ENCODE measurements around the gene PM20D2.
"Not testable (repeated sequence)": the region's sequence is repeated elsewhere in the genome, so short reads cannot be mapped to it uniquely, and the experiment has no call there.

Gene PM20D2, protein sequence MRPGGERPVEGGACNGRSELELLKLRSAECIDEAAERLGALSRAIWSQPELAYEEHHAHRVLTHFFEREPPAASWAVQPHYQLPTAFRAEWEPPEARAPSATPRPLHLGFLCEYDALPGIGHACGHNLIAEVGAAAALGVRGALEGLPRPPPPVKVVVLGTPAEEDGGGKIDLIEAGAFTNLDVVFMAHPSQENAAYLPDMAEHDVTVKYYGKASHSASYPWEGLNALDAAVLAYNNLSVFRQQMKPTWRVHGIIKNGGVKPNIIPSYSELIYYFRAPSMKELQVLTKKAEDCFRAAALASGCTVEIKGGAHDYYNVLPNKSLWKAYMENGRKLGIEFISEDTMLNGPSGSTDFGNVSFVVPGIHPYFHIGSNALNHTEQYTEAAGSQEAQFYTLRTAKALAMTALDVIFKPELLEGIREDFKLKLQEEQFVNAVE

GRCh38 chr6:89145956-89146717 is at the start of gene PM20D2:
PM20D2 (plus strand) TSS chr6:89146055; CDS start chr6:89146145, 90 bp downstream.
- Histone ChIP-seq H3K9me3 (ENCODE audit: low read length) (no peaks in the 10 kb centered on the region), H3K27me3 (ENCODE audit: insufficient read depth, low read length) (no peaks in the 10 kb centered on the region), H3K36me3 (ENCODE audit: insufficient read depth, low read length) (peaks cover 2% of the 10 kb centered on the region), H3K4me3 (ENCODE audit: low read length) (peak within 1 kb of the TSS; percentile 48), H3K4me1 (ENCODE audit: insufficient read depth, low read length) (peaks cover 3% of the 10 kb centered on the region), H2AFZ (ENCODE audit: low read depth, low read length) (peak within 1 kb of the TSS; percentile 76)

- Histone ChIP-seq H3K9me3 (ENCODE audit: low read length) (no peaks in the 10 kb centered on the region), H2AFZ (ENCODE audit: low read depth, low read length) (no peak overlapping the region), H3K4me3 (ENCODE audit: low read length) (no peak overlapping the region), H3K4me1 (ENCODE audit: insufficient read depth, low read length) (no peaks in the 10 kb centered on the region), H3K27me3 (ENCODE audit: insufficient read depth, low read length) (no peaks in the 10 kb centered on the region), H3K36me3 (ENCODE audit: insufficient read depth, low read length) (peaks cover 45% of the 10 kb centered on the region)
Observed at GRCh38 chr6:89098461-89098860, 47.4 kb upstream of the PM20D2 start.

DNA sequence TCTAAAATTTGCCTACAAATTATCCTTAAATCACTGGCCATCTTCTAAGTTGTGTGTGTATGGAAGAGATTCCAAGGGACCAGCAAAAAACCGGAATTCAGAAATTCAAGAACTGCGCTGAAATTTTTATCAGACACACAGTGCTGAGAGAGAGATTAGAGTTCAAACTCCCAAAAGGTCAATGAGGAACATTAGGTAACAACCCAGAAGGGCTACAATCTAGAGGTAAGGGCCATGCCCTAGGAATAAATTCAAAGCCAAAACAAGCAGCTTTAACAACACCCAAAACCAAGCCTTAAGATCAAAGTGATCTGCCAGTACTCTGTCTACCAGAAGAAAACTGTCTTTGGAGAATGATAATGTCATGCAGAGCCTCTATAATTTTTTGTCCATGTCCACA is 45.7 kb upstream of the PM20D2 start:
- Histone ChIP-seq H3K36me3 (ENCODE audit: insufficient read depth, low read length) (peaks cover 52% of the 10 kb centered on the region), H2AFZ (ENCODE audit: low read depth, low read length) (no peak overlapping the region), H3K9me3 (ENCODE audit: low read length) (no peaks in the 10 kb centered on the region), H3K27me3 (ENCODE audit: insufficient read depth, low read length) (no peaks in the 10 kb centered on the region), H3K4me3 (ENCODE audit: low read length) (no peak overlapping the region), H3K4me1 (ENCODE audit: insufficient read depth, low read length) (no peaks in the 10 kb centered on the region)

- H3K4me3 ChIP-seq (ENCODE audit: low read length) = no peak overlapping the region
- peaks cover 17% of the 10 kb centered on the region for H3K36me3 ChIP-seq (ENCODE audit: insufficient read depth, low read length)
Observed at GRCh38 chr6:89110284-89110683, 35.6 kb upstream of the PM20D2 start.

DNA sequence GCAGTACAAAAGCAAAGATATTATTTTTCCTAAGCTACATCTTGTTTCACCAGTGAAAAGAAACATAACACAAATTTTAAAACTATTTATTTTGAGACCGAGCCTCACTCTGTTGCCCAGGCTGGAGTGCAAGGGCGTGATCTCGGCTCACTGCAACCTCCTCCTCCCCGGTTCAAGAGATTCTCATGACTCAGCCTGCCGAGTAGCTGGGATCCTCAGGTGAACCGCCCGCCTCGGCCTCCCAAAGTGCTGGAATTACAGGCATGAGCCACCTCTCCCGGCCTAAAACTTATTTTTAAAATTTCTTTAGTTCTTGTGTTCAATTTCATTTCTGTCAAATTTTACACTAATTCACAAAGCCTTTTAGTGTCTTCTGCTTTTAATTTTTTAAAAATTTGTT is 33.9 kb upstream of the PM20D2 start:
- no peak overlapping the region for H3K4me3 ChIP-seq (ENCODE audit: low read length)
- H3K27me3 ChIP-seq (ENCODE audit: insufficient read depth, low read length) = no peaks in the 10 kb centered on the region
- H3K9me3 ChIP-seq (ENCODE audit: low read length) = peaks cover 2% of the 10 kb centered on the region
- H3K36me3 ChIP-seq (ENCODE audit: insufficient read depth, low read length) = peaks cover 10% of the 10 kb centered on the region
- peaks cover 10% of the 10 kb centered on the region for H3K4me1 ChIP-seq (ENCODE audit: insufficient read depth, low read length)
- no peak overlapping the region for H2AFZ ChIP-seq (ENCODE audit: low read depth, low read length)

More at GRCh38 chr6:89110284-89110683, 35.6 kb upstream of the PM20D2 start:
- Histone ChIP-seq H3K4me1 (ENCODE audit: insufficient read depth, low read length) (no peaks in the 10 kb centered on the region), H3K9me3 (ENCODE audit: low read length) (peaks cover 2% of the 10 kb centered on the region), H2AFZ (ENCODE audit: low read depth, low read length) (no peak overlapping the region), H3K27me3 (ENCODE audit: insufficient read depth, low read length) (no peaks in the 10 kb centered on the region)

- peak overlapping the region; percentile 84 for H3K4me3 ChIP-seq (ENCODE audit: low read length)
- no peaks in the 10 kb centered on the region for H3K36me3 ChIP-seq (ENCODE audit: insufficient read depth, low read length)
- H3K27me3 ChIP-seq (ENCODE audit: insufficient read depth, low read length) = no peaks in the 10 kb centered on the region
- H2AFZ ChIP-seq (ENCODE audit: low read depth, low read length) = peak overlapping the region; percentile 100
- H3K4me1 ChIP-seq (ENCODE audit: insufficient read depth, low read length) = peaks cover 12% of the 10 kb centered on the region
- H3K9me3 ChIP-seq (ENCODE audit: low read length) = no peaks in the 10 kb centered on the region
Observed at GRCh38 chr6:89116702-89117101, 29.2 kb upstream of the PM20D2 start.

DNA sequence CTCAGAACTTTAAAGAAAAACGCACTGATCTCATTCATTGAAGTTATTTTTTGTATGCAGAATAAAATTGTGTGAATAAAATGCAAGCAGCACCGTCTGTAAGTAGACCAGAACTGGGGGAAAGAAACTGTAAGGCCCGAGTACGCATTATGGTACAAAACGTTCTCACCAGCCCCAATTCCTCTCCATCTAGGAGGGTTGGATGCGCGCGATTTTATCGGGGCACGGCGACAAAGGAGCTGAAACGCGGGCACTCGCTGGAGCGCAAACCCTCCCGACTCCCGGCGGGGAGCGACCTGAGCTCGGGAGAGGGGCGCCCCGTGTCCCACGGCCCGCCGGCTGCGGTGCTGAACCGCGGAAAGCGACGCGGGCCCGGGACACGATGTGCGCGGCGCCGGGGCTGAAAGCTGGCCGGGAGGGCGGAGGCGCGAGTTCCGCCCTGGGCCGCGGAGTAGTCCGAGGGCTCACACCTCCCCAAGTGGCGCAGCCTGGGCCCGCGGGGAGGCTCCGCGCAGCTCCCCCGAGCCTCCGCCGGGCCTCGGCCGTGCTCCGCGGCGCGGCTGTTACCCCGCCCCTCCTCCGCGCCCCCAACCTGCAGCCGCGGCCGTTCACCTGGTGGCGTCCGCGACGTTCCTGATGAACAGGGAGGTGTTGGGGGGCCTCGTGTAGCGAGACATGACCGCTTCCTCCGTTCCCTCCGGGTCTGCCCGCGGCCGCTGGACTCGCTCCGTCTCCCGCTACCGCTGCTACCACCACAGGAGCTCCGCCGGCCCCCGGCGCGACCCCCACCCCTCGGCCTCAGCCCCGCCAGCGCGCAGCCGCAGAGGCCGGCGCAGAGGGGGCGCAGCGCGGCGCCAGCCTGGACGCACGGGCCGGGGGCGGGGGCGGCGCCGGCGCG is 28.4 kb upstream of the PM20D2 start, which contains the start of gene SRSF12:
TSS of gene SRSF12 (minus strand) at position 861 of the 898 bp plus-strand sequence. CDS start at position 677, 184 bp downstream.
- peak within 1 kb of the TSS; percentile 100 for H2AFZ ChIP-seq (ENCODE audit: low read depth, low read length)
- peak within 1 kb of the TSS; percentile 84 for H3K4me3 ChIP-seq (ENCODE audit: low read length)
- H3K36me3 ChIP-seq (ENCODE audit: insufficient read depth, low read length) = peaks cover 4% of the 10 kb centered on the region
- peaks cover 12% of the 10 kb centered on the region for H3K4me1 ChIP-seq (ENCODE audit: insufficient read depth, low read length)
- no peaks in the 10 kb centered on the region for H3K27me3 ChIP-seq (ENCODE audit: insufficient read depth, low read length)
- no peaks in the 10 kb centered on the region for H3K9me3 ChIP-seq (ENCODE audit: low read length)

DNA sequence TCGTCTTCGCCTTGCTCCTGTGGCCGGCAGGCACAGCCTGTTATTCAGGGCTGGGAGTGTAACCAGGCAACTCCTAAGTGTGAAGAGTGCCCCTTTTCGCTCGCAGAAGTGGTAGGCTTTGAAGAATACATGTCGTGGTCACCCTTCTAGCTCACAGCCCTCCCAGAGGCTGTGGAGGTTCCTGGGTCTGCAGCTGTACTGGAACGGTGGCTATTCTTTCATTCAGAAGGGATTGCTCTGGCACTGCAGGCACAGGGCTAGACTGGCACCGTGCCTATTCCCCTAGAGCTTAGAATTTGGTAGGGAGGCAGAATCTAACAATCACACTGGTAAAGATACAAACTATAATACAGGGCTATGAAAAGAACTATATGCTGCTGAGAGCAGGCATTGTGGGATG is 26.9 kb upstream of the PM20D2 start:
- H3K27me3 ChIP-seq (ENCODE audit: insufficient read depth, low read length) = no peaks in the 10 kb centered on the region
- H3K4me3 ChIP-seq (ENCODE audit: low read length) = peak overlapping the region; percentile 84

DNA sequence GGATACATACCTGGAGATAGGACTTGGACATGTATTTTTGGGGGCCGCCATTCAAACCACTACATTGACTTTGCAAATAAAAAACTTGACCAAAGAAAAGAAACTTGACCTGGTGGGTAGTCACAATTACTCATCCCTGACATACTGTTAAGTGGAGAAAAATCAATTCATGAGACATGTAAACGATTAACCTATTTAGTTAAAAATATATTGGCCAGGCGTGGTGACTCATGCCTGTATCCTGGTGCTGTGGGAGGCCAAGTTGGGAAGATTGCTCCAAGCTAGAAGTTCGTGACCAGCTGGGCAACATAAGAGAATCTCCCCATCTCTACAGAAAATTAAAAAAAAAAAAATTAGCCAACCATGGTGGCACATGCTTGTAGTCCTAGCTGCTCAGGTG is 25.5 kb upstream of the PM20D2 start:
- no peak overlapping the region for H3K4me3 ChIP-seq (ENCODE audit: low read length)
- no peaks in the 10 kb centered on the region for H3K9me3 ChIP-seq (ENCODE audit: low read length)
- peaks cover 12% of the 10 kb centered on the region for H3K4me1 ChIP-seq (ENCODE audit: insufficient read depth, low read length)
- H2AFZ ChIP-seq (ENCODE audit: low read depth, low read length) = no peak overlapping the region
- no peaks in the 10 kb centered on the region for H3K27me3 ChIP-seq (ENCODE audit: insufficient read depth, low read length)
- H3K36me3 ChIP-seq (ENCODE audit: insufficient read depth, low read length) = peaks cover 4% of the 10 kb centered on the region

More for the DNA sequence above, 26.9 kb upstream of the PM20D2 start:
- no peaks in the 10 kb centered on the region for H3K9me3 ChIP-seq (ENCODE audit: low read length)
- peaks cover 12% of the 10 kb centered on the region for H3K4me1 ChIP-seq (ENCODE audit: insufficient read depth, low read length)
- H2AFZ ChIP-seq (ENCODE audit: low read depth, low read length) = no peak overlapping the region
- peaks cover 4% of the 10 kb centered on the region for H3K36me3 ChIP-seq (ENCODE audit: insufficient read depth, low read length)

DNA sequence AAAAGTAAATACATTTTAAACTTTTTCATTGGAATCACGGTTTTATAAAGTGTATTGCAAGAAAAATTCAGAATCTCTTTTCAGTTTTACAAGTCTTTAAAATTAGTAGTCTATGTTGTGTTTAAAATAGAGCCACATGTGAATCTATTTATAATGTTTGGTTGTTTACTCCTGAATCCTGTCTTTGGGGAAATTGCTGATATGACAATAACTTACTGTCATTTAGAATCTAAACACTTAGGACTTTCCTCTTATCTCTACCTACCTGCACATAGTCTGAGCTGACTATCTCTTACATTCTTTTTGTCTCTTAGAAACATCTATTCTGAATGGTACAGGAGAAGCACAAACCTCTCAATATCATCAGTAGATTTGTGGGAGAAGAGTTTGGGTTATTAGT is 23.9 kb upstream of the PM20D2 start:
- H3K27me3 ChIP-seq (ENCODE audit: insufficient read depth, low read length) = no peaks in the 10 kb centered on the region
- peaks cover 2% of the 10 kb centered on the region for H3K4me1 ChIP-seq (ENCODE audit: insufficient read depth, low read length)
- no peaks in the 10 kb centered on the region for H3K9me3 ChIP-seq (ENCODE audit: low read length)
- H3K36me3 ChIP-seq (ENCODE audit: insufficient read depth, low read length) = peaks cover 4% of the 10 kb centered on the region
- no peak overlapping the region for H3K4me3 ChIP-seq (ENCODE audit: low read length)
- H2AFZ ChIP-seq (ENCODE audit: low read depth, low read length) = no peak overlapping the region

GRCh38 chr6:89122625-89123024 is 23.2 kb upstream of the PM20D2 start:
- Histone ChIP-seq H3K9me3 (ENCODE audit: low read length) (no peaks in the 10 kb centered on the region), H2AFZ (ENCODE audit: low read depth, low read length) (no peak overlapping the region), H3K4me3 (ENCODE audit: low read length) (no peak overlapping the region), H3K4me1 (ENCODE audit: insufficient read depth, low read length) (no peaks in the 10 kb centered on the region), H3K36me3 (ENCODE audit: insufficient read depth, low read length) (peaks cover 4% of the 10 kb centered on the region), H3K27me3 (ENCODE audit: insufficient read depth, low read length) (no peaks in the 10 kb centered on the region)

DNA sequence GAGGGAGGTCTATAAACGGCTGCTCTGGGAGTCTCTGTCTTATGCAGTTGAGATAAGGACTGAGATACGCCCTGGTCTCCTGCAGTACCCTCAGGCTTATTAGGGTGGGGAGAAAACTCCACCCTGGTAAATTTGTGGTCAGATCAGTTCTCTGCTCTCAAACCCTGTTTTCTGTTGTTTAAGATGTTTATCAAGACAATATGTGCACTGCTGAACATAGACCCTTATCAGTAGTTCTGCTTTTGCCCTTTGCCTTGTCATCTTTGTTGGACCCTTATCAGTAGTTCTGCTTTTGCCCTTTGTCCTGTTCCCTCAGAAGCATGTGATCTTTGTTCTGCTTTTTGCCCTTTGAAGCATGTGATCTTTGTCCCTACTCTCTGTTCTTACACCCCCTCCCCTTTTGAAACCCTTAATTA is 17.6 kb upstream of the PM20D2 start:
- H3K9me3 ChIP-seq (ENCODE audit: low read length); H3K27me3 ChIP-seq (ENCODE audit: insufficient read depth, low read length); H2AFZ ChIP-seq (ENCODE audit: low read depth, low read length); H3K36me3 ChIP-seq (ENCODE audit: insufficient read depth, low read length); H3K4me3 ChIP-seq (ENCODE audit: low read length); H3K4me1 ChIP-seq (ENCODE audit: insufficient read depth, low read length): not testable (repeated sequence)

Measured in neuron (in vitro differentiated cells).